Activated naive CD8-positive, alpha-beta T cell treated with anti-CD3 and anti-CD28 coated beads for 36 hours (primary cell): ENCODE measurements around the gene HINT2. TPM values are rescaled to one million over a fixed set of nuclear protein-coding genes. Genes with fewer than 3 reads are reported as not detected.

Experiments used
- DNase-seq: peaks from one replicate; pipeline ENCODE4 v3.0.0; 2021
- H3K27ac Mint-ChIP-seq: one replicate; pipeline ENCODE4 v1.8.0; 2022; ENCODE audit warnings: mild to moderate bottlenecking, moderate library complexity, mixed read lengths
- H3K27me3 Mint-ChIP-seq: one replicate; pipeline ENCODE4 v1.8.0; 2022; ENCODE audit warnings: mild to moderate bottlenecking, mixed read lengths
- H3K36me3 Mint-ChIP-seq: one replicate; pipeline ENCODE4 v1.8.0; 2021; ENCODE audit warnings: mild to moderate bottlenecking, mixed read lengths
- H3K4me1 Mint-ChIP-seq: one replicate; pipeline ENCODE4 v1.8.0; 2021; ENCODE audit warnings: mixed read lengths
- H3K4me3 Mint-ChIP-seq: one replicate; pipeline ENCODE4 v1.8.0; 2022; ENCODE audit warnings: mild to moderate bottlenecking, moderate library complexity, mixed read lengths
- H3K9me3 Mint-ChIP-seq: one replicate; pipeline ENCODE4 v1.8.0; 2022; ENCODE audit warnings: mixed read lengths
- total RNA-seq, 2 experiments: library from RNA; stranded (reverse); gene quantifications; one replicate each; pipeline ENCODE4 v1.2.3, GENCODE V29; 2021

HINT2 gene
- total RNA-seq, 2 experiments from 2014 or later: 65.0 to 70.1 TPM

DNA sequence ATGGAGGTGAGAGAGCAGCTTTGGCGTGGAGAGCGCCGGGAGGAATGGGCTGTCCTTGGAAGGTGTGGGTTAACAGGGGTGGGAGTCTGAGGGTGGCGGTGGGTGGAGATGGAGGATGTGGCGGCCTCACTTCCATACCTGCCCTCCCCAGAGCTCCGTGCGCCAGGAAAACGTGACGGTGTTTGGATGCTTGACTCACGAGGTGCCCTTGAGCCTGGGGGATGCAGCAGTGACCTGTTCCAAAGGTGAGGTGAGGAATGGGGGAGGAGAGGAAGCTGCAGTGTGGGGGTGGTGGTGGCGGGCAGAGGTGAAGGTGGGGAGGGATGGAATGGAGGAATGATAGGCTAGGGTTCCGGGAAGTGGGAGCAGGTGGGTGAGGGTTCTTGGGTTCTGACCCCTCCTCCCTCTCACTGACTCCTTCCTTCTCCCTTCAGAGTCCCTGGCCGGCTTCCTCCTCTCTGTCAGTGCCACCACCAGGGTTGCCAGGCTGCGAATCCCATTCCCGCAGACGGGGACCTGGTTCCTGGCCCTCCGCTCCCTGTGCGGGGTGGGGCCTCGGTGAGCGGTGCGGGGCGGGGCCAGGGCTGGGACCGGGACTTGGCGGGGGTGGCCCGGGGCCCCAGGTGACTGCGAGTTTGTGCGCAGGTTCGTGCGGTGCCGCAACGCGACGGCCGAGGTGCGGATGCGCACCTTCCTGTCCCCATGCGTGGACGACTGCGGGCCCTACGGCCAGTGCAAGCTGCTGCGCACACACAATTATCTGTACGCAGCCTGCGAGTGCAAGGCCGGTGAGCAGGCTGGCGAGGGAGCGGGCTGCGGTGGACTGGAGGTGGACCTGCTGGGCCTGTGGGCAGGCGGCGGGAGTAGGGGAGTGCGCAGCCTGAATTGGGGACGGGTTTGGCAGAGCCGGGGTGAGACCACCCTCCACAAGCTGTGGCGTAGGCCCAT is 31.3 kb upstream of the HINT2 start:
- Mint-ChIP-seq H3K27ac (peak overlapping the region; percentile 55), H3K9me3 (no peaks in the 10 kb centered on the region), H3K4me3 (no peak overlapping the region), H3K27me3 (no peaks in the 10 kb centered on the region), H3K36me3 (no peaks in the 10 kb centered on the region), H3K4me1 (peaks cover 28% of the 10 kb centered on the region)
- no peak for DNase-seq

DNA sequence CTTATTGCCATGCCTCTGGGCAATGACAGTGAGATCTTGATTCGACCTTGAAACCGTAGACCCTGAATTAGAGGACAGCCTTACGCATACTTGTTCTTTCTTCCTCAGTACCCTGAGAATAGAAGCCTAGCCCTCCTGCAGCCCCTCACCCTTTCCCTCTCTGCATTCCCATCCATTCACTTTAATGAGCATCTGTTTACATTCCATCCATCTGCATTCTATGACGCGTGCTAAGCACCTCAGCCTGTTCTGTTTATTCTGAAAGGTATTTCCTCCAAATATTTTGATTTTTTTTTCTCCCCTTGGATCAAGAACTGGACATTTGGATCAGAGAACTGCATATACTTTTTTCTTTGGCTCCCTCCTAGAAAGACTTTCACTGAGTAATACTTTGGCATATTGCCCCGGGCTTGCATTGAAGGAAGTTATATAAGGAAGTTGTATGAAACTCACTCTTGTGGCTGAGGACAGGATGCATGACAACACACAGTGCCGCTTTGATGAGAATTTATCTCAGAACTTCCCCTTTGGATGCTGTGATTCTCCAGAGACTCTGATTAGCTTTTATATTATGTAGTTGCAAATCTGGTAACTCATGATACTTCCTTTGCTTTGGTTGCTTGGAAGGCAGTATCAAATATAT is 29.9 kb upstream of the HINT2 start:
- Mint-ChIP-seq H3K27me3 (no peaks in the 10 kb centered on the region), H3K9me3 (no peaks in the 10 kb centered on the region), H3K4me1 (peaks cover 28% of the 10 kb centered on the region), H3K4me3 (no peak overlapping the region), H3K36me3 (no peaks in the 10 kb centered on the region), H3K27ac (no peak overlapping the region)
- DNase-seq: no peak

DNA sequence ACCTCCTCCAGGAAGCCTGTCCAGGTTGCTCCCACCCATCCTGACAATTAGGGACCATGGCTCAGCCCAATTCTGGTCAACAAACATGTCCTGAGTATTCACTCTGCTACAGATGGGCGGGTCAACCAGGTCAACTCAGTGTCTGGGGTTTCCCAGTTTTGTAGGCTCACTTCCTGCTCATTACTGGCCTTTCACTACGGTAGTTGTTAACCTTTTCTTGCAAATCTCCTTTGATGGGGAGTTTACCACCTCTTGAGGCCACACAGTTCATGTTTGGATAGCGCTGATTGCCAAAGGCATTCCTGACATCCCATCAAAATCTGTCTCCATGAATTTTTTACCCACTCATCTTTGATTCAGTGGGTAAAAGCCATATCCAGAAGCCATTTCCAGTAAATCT is 28.0 kb upstream of the HINT2 start:
- Mint-ChIP-seq H3K9me3 (no peaks in the 10 kb centered on the region), H3K27me3 (no peaks in the 10 kb centered on the region), H3K36me3 (no peaks in the 10 kb centered on the region), H3K4me3 (no peak overlapping the region), H3K27ac (no peak overlapping the region), H3K4me1 (peaks cover 21% of the 10 kb centered on the region)
- no peak for DNase-seq

DNA sequence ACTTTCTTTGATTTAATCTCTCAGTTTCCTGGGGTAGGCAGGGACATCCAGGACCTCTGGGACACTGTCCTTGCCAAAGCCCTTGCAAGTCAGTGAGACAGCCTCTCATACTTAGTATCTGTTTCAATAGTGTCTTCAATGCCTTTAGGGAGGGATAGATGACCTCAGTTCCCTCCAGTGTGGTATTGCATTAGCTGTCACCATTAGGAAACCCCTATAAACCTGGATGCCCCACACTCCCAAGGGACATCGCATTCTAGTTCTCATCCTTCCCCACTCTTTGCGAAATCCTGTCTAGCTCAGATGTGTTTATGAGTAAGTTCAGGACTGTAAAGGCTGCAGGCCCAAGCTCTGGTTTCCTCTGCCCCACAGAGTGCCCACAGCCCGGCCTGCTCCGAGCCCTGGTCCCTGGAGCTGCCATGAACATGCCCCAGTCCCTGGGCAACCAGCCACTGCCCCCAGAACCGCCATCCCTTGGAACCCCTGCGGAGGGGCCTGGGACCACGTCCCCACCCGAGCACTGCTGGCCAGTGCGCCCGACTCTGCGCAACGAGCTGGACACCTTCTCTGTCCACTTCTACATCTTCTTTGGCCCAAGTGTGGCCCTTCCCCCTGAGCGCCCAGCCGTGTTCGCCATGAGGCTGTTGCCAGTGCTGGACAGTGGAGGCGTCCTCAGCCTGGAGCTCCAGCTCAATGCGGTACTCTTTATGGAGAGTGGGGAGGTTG is 27.3 kb upstream of the HINT2 start:
- no peak overlapping the region for H3K4me3 Mint-ChIP-seq
- no peak overlapping the region for H3K27ac Mint-ChIP-seq
- peaks cover 18% of the 10 kb centered on the region for H3K4me1 Mint-ChIP-seq
- DNase-seq: no peak
- H3K27me3 Mint-ChIP-seq: no peaks in the 10 kb centered on the region
- no peaks in the 10 kb centered on the region for H3K9me3 Mint-ChIP-seq
- no peaks in the 10 kb centered on the region for H3K36me3 Mint-ChIP-seq

DNA sequence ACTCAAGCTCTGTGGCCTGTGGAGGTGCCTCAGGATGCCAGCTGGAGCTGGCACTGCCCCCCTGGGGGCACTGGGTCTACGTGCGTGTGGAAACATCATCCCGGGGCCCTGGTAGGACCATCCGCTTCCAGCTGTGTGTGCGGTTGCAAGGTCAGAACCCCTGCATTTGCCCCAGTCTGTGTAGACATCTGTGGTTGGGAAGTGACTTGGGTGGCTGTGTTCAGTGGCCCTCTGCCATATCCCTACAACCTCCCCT is 26.7 kb upstream of the HINT2 start:
- Mint-ChIP-seq H3K4me3 (no peak overlapping the region), H3K9me3 (no peaks in the 10 kb centered on the region), H3K36me3 (no peaks in the 10 kb centered on the region), H3K27me3 (no peaks in the 10 kb centered on the region), H3K4me1 (peaks cover 18% of the 10 kb centered on the region), H3K27ac (no peak overlapping the region)
- no peak for DNase-seq

DNA sequence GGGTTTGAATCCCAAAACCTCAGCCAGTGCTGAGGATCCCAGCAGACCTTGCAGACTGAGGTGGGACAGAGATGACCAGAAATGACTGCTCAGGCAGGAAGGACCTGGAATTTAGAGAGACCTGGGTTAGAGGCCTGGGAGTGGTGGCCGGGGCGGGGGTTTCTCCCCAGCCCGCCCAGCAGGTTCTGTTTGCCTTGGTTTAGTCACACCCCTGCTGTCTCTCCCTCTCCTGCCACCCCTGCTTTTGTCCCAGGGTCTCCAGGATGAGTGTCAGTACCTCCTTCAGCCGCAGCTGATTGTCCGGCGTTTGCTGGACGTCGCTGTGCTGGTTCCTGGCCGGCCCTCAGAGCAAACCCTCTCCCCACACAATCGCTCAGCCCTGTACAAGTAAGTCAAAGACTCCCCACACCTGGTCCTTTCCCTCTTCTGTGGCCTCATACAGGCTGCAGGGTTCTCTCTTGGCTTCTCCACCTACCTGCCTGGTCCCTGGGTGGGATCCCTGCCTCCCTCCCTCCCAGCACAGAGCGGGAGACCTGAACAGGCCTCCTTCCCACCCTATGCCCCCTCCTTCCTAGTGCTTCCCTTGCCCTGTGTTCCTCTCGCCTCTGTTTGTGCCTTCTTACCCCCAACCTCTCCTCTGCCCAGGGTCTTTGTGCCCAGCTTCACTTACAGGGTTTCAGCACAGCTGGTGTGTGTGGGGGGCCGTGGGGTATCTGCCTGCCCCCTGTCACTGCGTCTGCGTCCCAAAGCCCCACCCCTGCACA is 26.2 kb upstream of the HINT2 start:
- H3K9me3 Mint-ChIP-seq: no peaks in the 10 kb centered on the region
- no peaks in the 10 kb centered on the region for H3K27me3 Mint-ChIP-seq
- H3K27ac Mint-ChIP-seq: no peak overlapping the region

DNA sequence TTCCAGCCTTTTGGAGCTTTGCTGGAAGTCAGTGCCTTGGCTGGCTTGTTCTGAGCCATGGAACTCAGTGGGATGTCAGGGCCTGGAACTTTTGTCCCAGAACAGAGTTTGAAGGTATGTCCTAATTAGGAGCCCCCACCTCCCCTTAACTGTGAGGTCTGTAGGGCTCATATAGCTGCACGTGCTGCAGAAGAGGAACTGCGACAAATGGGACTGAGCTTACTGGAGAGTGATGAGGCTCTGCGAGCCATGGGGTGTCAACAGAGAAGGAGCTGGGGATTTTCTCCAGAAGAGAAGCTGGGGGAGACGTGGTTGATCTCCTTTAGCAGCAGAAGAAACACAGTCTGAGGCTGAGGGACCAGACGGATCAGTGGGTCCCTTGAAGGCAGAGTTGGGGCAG is 25.1 kb upstream of the HINT2 start:
- H3K36me3 Mint-ChIP-seq: no peaks in the 10 kb centered on the region
- H3K9me3 Mint-ChIP-seq: no peaks in the 10 kb centered on the region
- no peaks in the 10 kb centered on the region for H3K27me3 Mint-ChIP-seq
- H3K4me3 Mint-ChIP-seq: no peak overlapping the region
- H3K4me1 Mint-ChIP-seq: peaks cover 7% of the 10 kb centered on the region
- no peak overlapping the region for H3K27ac Mint-ChIP-seq
- DNase-seq: no peak

More for the DNA sequence above, 26.2 kb upstream of the HINT2 start:
- Mint-ChIP-seq H3K36me3 (no peaks in the 10 kb centered on the region), H3K4me3 (no peak overlapping the region), H3K4me1 (peaks cover 18% of the 10 kb centered on the region)
- DNase-seq: no peak

DNA sequence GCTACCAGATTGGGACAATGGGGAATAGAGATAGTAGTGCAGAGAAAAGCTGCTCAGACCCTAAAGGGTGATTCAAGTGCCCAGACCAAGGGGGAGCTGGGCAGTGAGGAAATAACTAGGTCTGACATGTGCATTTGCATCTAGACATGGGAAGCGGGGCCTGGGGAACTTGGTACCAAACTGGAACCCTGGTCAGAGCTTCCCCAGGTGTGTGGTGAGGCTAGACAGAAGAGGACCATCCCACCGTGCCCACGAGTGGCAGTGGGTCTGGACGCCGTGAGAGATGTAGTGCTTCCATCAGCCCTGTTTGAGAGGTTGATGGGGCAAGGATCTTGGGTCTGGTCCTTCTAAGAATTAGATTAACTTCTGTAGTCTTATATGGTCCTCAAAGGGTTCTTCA is 21.8 kb upstream of the HINT2 start:
- no peak overlapping the region for H3K4me3 Mint-ChIP-seq
- no peaks in the 10 kb centered on the region for H3K4me1 Mint-ChIP-seq
- no peaks in the 10 kb centered on the region for H3K27me3 Mint-ChIP-seq
- no peaks in the 10 kb centered on the region for H3K9me3 Mint-ChIP-seq
- H3K27ac Mint-ChIP-seq: no peak overlapping the region
- H3K36me3 Mint-ChIP-seq: no peaks in the 10 kb centered on the region
- DNase-seq: no peak

DNA sequence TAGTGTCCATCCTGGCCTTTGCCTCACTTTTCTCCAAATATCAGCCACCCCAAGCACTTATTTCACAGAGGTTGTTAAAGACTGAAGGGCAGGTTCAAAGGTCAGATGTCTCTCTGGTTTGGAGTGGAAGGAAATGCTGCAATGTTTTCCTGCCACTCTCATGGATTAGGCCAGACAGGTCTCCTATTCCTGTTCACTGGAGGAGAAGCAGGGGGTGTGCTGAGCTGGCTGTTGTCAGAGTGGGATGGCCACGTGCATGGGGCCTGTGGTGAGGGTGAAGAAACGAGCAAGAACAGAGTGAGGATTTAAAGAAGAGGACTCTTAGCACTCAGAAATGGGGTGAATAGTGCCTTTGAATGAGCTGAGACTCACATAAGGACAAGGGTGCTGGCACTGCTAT is 20.9 kb upstream of the HINT2 start:
- H3K4me1 Mint-ChIP-seq: peaks cover 2% of the 10 kb centered on the region
- no peak overlapping the region for H3K27ac Mint-ChIP-seq
- H3K27me3 Mint-ChIP-seq: no peaks in the 10 kb centered on the region
- no peaks in the 10 kb centered on the region for H3K36me3 Mint-ChIP-seq
- no peak overlapping the region for H3K4me3 Mint-ChIP-seq
- no peak for DNase-seq
- no peaks in the 10 kb centered on the region for H3K9me3 Mint-ChIP-seq

DNA sequence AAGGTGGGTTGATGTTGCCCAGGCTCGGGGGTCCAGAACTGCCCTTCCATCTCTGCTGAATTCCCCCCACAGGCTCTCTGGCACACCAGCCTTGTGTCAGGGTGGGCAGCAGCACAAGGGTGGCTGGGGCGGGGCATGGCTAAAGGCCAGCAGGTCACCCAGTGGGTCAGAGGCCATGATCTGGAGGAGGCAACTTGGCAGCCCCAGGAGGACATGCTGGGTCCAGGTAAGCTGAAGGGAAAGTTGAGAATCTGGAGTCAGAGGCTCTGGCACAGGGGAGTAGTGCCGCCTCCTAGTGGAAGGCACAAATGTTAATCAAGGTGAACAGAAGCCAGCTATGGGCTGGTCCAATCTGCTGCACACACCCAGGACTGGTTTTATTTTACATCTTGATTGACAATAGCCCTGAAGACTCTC is 20.4 kb upstream of the HINT2 start:
- no peaks in the 10 kb centered on the region for H3K27me3 Mint-ChIP-seq
- H3K4me1 Mint-ChIP-seq: peaks cover 2% of the 10 kb centered on the region
- DNase-seq: no peak
- no peak overlapping the region for H3K4me3 Mint-ChIP-seq
- H3K9me3 Mint-ChIP-seq: no peaks in the 10 kb centered on the region
- no peaks in the 10 kb centered on the region for H3K36me3 Mint-ChIP-seq
- no peak overlapping the region for H3K27ac Mint-ChIP-seq

DNA sequence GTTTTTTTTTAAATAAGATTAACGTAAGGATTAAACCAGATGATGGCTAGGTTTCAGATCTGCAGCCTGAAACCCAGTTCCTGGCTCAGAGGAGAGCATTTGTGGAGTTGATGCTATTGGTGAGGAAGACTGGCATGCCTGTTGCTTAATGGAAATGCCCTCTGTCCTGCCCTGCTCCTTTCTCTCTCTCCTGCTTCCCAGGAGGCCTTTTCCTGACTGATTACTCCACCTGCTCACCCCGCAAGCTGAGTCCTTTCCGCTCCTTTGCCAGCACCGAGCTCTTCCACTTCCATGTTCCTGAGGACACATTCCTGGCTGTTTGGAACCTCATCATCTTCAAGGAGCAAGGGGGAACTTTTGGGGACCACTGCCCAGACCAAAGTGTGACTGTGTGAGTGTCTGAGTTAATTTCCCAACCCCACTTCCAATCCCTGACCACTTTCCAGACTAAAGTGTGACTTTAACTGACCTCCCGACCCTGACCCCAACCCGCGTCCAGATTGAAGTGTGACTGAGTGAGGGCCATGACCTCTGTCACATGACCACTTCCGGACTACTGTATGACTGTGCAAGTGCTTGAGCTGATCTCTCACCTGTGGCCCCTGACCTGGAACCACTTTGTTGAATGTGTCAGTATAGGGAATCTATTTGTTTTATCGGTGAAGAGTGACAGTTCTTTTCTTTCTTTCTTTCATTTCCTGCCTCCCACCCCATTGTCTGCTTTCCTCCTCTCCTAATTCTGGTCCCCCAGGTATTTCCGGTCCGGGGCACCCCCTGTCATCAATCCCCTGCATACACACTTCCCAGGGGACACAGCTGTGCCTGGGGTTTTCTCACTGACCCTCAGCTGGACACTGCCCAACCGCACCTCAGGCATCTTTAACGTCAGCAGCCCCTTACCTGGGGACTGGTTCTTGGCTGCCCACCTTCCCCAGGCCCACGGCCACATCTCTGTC is 19.7 kb upstream of the HINT2 start:
- Mint-ChIP-seq H3K4me1 (peaks cover 6% of the 10 kb centered on the region), H3K9me3 (no peaks in the 10 kb centered on the region), H3K4me3 (no peak overlapping the region), H3K27ac (no peak overlapping the region), H3K36me3 (no peaks in the 10 kb centered on the region), H3K27me3 (no peaks in the 10 kb centered on the region)
- no peak for DNase-seq

DNA sequence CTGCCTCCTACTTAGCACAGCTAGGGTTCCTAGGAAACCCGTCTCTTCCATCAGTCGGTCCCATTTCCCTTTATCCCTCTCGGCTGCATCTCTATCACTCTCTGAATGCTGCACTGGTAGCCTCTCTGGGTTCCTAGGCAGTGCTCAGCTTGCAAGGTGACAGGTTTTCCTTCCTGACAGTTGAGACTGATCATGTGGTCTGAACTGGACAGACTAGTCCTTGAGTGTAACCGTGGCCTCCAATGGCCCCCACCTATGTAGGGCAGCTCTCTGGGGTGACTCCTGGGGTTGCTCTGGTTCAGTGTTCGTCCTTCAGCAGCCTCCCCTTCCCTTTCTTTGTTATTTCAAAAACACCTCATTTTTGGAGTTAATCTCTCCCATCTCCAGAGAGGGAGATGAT is 18.0 kb upstream of the HINT2 start:
- Mint-ChIP-seq H3K27ac (no peak overlapping the region), H3K36me3 (no peaks in the 10 kb centered on the region), H3K4me3 (no peak overlapping the region), H3K9me3 (no peaks in the 10 kb centered on the region), H3K27me3 (no peaks in the 10 kb centered on the region), H3K4me1 (peaks cover 15% of the 10 kb centered on the region)
- DNase-seq: no peak

DNA sequence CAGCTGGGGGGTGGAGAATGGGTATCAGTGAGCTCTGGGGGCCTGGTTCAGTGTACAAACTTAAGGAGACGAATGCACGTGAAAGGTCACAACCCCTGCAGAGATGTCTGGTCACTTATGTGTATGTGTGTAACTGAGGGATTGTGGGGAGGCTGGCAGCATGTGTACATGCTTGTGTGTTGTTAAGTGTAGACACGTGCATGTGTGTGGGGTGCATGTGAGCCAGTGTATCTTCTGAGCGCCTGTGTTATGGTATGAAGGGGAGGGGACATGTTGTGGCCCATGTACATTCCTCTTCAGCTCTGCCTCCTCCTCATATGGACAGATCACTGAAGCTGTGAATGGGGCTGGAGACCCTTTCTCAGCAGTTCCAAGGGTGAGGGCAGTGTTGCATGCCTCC is 16.2 kb upstream of the HINT2 start:
- DNase-seq: no peak
- Mint-ChIP-seq H3K9me3 (no peaks in the 10 kb centered on the region), H3K27ac (no peak overlapping the region), H3K4me1 (peaks cover 18% of the 10 kb centered on the region), H3K36me3 (no peaks in the 10 kb centered on the region), H3K4me3 (no peak overlapping the region), H3K27me3 (no peaks in the 10 kb centered on the region)

DNA sequence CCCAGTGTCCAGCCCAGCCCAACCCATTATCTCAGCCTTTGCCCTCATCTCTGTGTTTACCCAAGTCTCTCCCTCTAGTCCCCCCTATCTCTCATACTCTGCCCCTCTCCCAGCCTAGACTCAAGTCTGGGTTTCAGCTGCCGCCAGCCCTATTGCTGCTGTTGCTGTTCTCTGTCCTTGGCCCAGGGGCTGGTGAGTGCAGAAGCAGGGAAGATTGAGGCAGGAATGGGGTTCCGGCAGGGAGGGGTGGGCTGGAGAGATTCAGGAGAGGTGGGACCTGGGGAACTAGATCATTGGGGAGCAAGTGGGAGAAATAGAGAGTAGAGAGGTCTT is 14.9 kb upstream of the HINT2 start:
- Mint-ChIP-seq H3K27me3 (no peaks in the 10 kb centered on the region), H3K4me1 (peaks cover 20% of the 10 kb centered on the region), H3K27ac (peak overlapping the region; percentile 49), H3K36me3 (no peaks in the 10 kb centered on the region), H3K9me3 (no peaks in the 10 kb centered on the region), H3K4me3 (peak overlapping the region; percentile 81)
- no peak for DNase-seq
